Measurements from ENCODE around the gene LILRB5. TPM values are rescaled to one million over a fixed set of nuclear protein-coding genes. Genes with fewer than 3 reads are reported as not detected.

The LILRB5 gene
- total RNA-seq, 1 experiment from 2014 or later = not detected

DNA sequence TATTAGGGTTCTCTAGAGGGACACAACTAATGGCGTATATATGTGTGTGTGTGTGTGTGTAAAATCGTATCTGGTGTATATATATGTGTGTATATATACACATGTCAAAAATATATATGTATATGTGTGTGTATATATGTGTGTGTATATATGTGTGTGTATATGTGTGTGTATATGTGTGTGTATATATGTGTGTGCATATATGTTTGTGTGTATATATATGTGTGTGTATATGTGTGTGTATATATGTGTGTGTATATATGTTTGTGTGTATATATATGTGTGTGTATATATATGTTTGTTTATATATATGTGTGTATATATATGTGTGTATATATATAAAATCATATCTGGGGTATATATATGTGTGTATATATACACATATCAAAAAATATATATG lies 5.4 kb upstream of the LILRB5 start:
- H3K4me3 ChIP-seq (ENCODE audit: low read length) = no peak overlapping the region
- TF ChIP-seq EZH2 (IDR thresholded peaks at IDR 0.05; ENCODE audit: low read length, unreplicated experiment) (no peak), EZH2phosphoT487 (IDR thresholded peaks at IDR 0.05; ENCODE audit: borderline replicate concordance, low read length) (no peak), CTCF (conservative IDR thresholded peaks at IDR 0.05; ENCODE audit: low read depth, low read length) (no peak)
- no peak overlapping the region for H3K4me2 ChIP-seq (ENCODE audit: low read length)
- ATAC-seq (no peak), DNase-seq (no peak)
- no peaks in the 10 kb centered on the region for H3K9me2 ChIP-seq (replicated peaks; ENCODE audit: low read length)
- no peaks in the 10 kb centered on the region for H3K36me3 ChIP-seq (ENCODE audit: low read depth, low read length)
- no peak overlapping the region for H3K9ac ChIP-seq (ENCODE audit: low read length)
- ChIA-PET CTCF (no interaction called here), POLR2A (ENCODE audit: unreplicated experiment) (no interaction called here)
- no peaks in the 10 kb centered on the region for H4K20me1 ChIP-seq (ENCODE audit: low read length)
- H3K27me3 ChIP-seq (ENCODE audit: low read length) = peaks cover 44% of the 10 kb centered on the region
- no peak overlapping the region for H2AFZ ChIP-seq (ENCODE audit: low read length)
- H3K79me2 ChIP-seq (ENCODE audit: low read length) = no peaks in the 10 kb centered on the region
- no peaks in the 10 kb centered on the region for H3F3A ChIP-seq (ENCODE audit: low read length, unreplicated experiment)
- no peaks in the 10 kb centered on the region for H3K9me3 ChIP-seq (ENCODE audit: low read length)
- intact Hi-C loops (cut with micrococcal nuclease) = no loop called here
- BruUV-seq (replicated peaks) = no TSS peak
- no peak overlapping the region for H3K27ac ChIP-seq (ENCODE audit: low read length)
- H3K4me1 ChIP-seq (ENCODE audit: insufficient read depth, low read length) = no peaks in the 10 kb centered on the region

- Histone ChIP-seq H3K4me3 (ENCODE audit: low read length) (no peak overlapping the region), H4K20me1 (ENCODE audit: low read length) (no peaks in the 10 kb centered on the region), H3K9me2 (replicated peaks; ENCODE audit: low read length) (no peaks in the 10 kb centered on the region), H3F3A (ENCODE audit: low read length, unreplicated experiment) (no peaks in the 10 kb centered on the region), H3K79me2 (ENCODE audit: low read length) (no peaks in the 10 kb centered on the region), H3K9ac (ENCODE audit: low read length) (no peak overlapping the region), H2AFZ (ENCODE audit: low read length) (no peak overlapping the region), H3K4me1 (ENCODE audit: insufficient read depth, low read length) (no peaks in the 10 kb centered on the region), H3K27ac (ENCODE audit: low read length) (no peak overlapping the region), H3K36me3 (ENCODE audit: low read depth, low read length) (no peaks in the 10 kb centered on the region), H3K27me3 (ENCODE audit: low read length) (peaks cover 47% of the 10 kb centered on the region), H3K4me2 (ENCODE audit: low read length) (no peak overlapping the region), H3K9me3 (ENCODE audit: low read length) (no peaks in the 10 kb centered on the region)
- ChIA-PET POLR2A (ENCODE audit: unreplicated experiment) (no interaction called here), CTCF (no interaction called here)
- DNase-seq (no peak), ATAC-seq (no peak)
- no peak for TF ChIP-seq EZH2phosphoT487 (IDR thresholded peaks at IDR 0.05; ENCODE audit: borderline replicate concordance, low read length)
- no peak for TF ChIP-seq CTCF (conservative IDR thresholded peaks at IDR 0.05; ENCODE audit: low read depth, low read length)
- TF ChIP-seq EZH2 (IDR thresholded peaks at IDR 0.05; ENCODE audit: low read length, unreplicated experiment) = no peak
- BruUV-seq (replicated peaks) = no TSS peak
- intact Hi-C loops (cut with micrococcal nuclease) = no loop called here
Measured at GRCh38 chr19:54262066-54262465, 5.0 kb upstream of the LILRB5 start.

GRCh38 chr19:54256250-54257115 lies 590 bp downstream of the LILRB5 start:
- Histone ChIP-seq H3K4me3 (ENCODE audit: low read length) (no peak overlapping the region), H3K79me2 (ENCODE audit: low read length) (no peaks in the 10 kb centered on the region), H3K9me3 (ENCODE audit: low read length) (no peaks in the 10 kb centered on the region), H3F3A (ENCODE audit: low read length, unreplicated experiment) (no peaks in the 10 kb centered on the region), H4K20me1 (ENCODE audit: low read length) (no peaks in the 10 kb centered on the region), H3K27ac (ENCODE audit: low read length) (no peak overlapping the region), H3K36me3 (ENCODE audit: low read depth, low read length) (no peaks in the 10 kb centered on the region), H3K4me2 (ENCODE audit: low read length) (no peak overlapping the region), H3K9ac (ENCODE audit: low read length) (no peak overlapping the region), H3K4me1 (ENCODE audit: insufficient read depth, low read length) (no peaks in the 10 kb centered on the region), H2AFZ (ENCODE audit: low read length) (no peak overlapping the region), H3K9me2 (replicated peaks; ENCODE audit: low read length) (no peaks in the 10 kb centered on the region), H3K27me3 (ENCODE audit: low read length) (peaks cover 89% of the 10 kb centered on the region)
- BruUV-seq (replicated peaks) = no TSS peak
- POLR2A ChIA-PET (ENCODE audit: unreplicated experiment) = no interaction called here
- intact Hi-C loops (cut with micrococcal nuclease) = no loop called here
- DNase-seq (no peak), ATAC-seq (no peak)
- TF ChIP-seq EZH2 (IDR thresholded peaks at IDR 0.05; ENCODE audit: low read length, unreplicated experiment) = no peak
- TF ChIP-seq CTCF (conservative IDR thresholded peaks at IDR 0.05; ENCODE audit: low read depth, low read length) = no peak
- TF ChIP-seq EZH2phosphoT487 (IDR thresholded peaks at IDR 0.05; ENCODE audit: borderline replicate concordance, low read length) = no peak
- CTCF ChIA-PET = no interaction called here
